ENCODE results near the gene FGF11. TPM values are rescaled to one million over a fixed set of nuclear protein-coding genes. Genes with fewer than 3 reads are reported as not detected.

The FGF11 gene
- total and polyA plus RNA-seq, 3 experiments from 2014 or later, result 0.12 to 1.1 (median 0.85) TPM

DNA sequence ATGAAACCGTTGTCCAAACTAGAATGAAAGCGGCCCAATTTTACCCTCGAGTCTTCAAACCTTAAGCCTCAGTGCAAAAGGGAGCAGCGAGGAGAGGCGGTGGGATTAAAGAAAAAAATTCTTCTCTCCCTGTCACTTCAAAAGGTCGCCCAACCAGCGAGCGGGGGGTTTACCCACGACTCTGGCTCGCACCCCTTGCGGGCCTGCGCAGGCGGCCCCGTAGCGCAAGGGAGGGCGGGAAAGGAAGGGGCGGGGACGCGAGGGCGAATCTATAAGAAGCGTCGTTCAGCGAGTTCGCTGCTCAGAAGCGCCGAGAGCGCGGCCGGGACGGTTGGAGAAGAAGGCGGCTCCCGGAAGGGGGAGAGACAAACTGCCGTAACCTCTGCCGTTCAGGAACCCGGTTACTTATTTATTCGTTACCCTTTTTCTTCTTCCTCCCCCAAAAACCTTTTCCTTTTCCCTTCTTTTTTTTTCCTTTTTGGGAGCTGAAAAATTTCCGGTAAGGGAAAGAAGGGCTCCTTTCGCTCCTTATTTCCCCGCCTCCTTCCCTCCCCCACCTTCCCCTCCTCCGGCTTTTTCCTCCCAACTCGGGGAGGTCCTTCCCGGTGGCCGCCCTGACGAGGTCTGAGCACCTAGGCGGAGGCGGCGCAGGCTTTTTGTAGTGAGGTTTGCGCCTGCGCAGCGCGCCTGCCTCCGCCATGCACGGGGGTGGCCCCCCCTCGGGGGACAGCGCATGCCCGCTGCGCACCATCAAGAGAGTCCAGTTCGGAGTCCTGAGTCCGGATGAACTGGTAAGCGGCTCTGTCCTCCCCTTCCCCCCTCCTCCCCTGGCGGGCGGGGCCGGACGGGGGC lies 45.0 kb downstream of the FGF11 start, which contains the start of gene POLR2A:
TSS of gene POLR2A (plus strand) at position 300 of the 852 bp plus-strand sequence.
- Histone ChIP-seq H3K9me3 (ENCODE audit: low read length) (no peaks in the 10 kb centered on the region), H3K27ac (ENCODE audit: low read depth, low read length) (peak within 1 kb of the TSS; percentile 98), H3K4me1 (ENCODE audit: insufficient read depth, low read length) (peaks cover 49% of the 10 kb centered on the region), H3K4me3 (ENCODE audit: low read length) (peak within 1 kb of the TSS; percentile 91), H3K36me3 (ENCODE audit: insufficient read depth, low read length) (peaks cover 5% of the 10 kb centered on the region), H3K27me3 (ENCODE audit: insufficient read depth, low read length, poor library complexity, severe bottlenecking) (no peaks in the 10 kb centered on the region)
- Mint-ChIP-seq H3K36me3 (peaks cover 0 to 43% (median 7%) of the 10 kb centered on the region in 3 donors), H3K27me3 (peaks cover 0 to 12% of the 10 kb centered on the region in 2 donors), H3K4me1 (peaks cover 56 to 80% (median 73%) of the 10 kb centered on the region in 3 donors), H3K27ac (peak within 1 kb of the TSS; percentile 99 to 100 (median 100)), H3K4me3 (peak within 1 kb of the TSS; percentile 96 to 100 (median 98)), H3K9me3 (peaks cover 0 to 4% (median 0%) of the 10 kb centered on the region in 5 donors)
- ChIA-PET POLR2A (interaction anchor here (0.5 to 4.6 kb wide), 24 partner anchors 8 to 514 kb away, joined by 3 to 48 read pairs (median 4); partner anchors contain the start of genes ACAP1, CHRNB1, FXR2 and NEURL4), CTCF (interaction anchor here (1.0 to 5.3 kb wide), 5 partner anchors 30 to 77 kb away, joined by 3 to 49 read pairs (median 7); partner anchors contain the start of gene TMEM102)
- peak; percentile 95 to 99 (median 98) for DNase-seq

GRCh38 chr17:7484919-7485377 lies 45.6 kb downstream of the FGF11 start:
- H3K27ac ChIP-seq (ENCODE audit: low read depth, low read length), result peak overlapping the region; percentile 98
- POLR2A ChIA-PET, result interaction anchor here (0.6 to 4.6 kb wide), 23 partner anchors 9 to 439 kb away, joined by 3 to 48 read pairs (median 5); partner anchors contain the start of genes ACAP1, CHRNB1, NEURL4 and PLSCR3
- peak overlapping the region; percentile 96 to 100 (median 98) for H3K4me3 Mint-ChIP-seq
- peaks cover 59 to 84% (median 77%) of the 10 kb centered on the region in 3 donors for H3K4me1 Mint-ChIP-seq
- H3K9me3 Mint-ChIP-seq, result peaks cover 0 to 4% (median 0%) of the 10 kb centered on the region in 5 donors
- DNase-seq, result no peak
- peaks cover 5% of the 10 kb centered on the region for H3K36me3 ChIP-seq (ENCODE audit: insufficient read depth, low read length)
- H3K4me1 ChIP-seq (ENCODE audit: insufficient read depth, low read length), result peaks cover 52% of the 10 kb centered on the region
- H3K27ac Mint-ChIP-seq, result peak overlapping the region; percentile 98 to 100 (median 100)
- CTCF ChIA-PET, result interaction anchor here (0.8 to 5.3 kb wide), 7 partner anchors 18 to 76 kb away, joined by 3 to 49 read pairs (median 4); partner anchors contain the start of gene TMEM102
- peaks cover 0 to 43% (median 7%) of the 10 kb centered on the region in 3 donors for H3K36me3 Mint-ChIP-seq
- no peaks in the 10 kb centered on the region for H3K27me3 ChIP-seq (ENCODE audit: insufficient read depth, low read length, poor library complexity, severe bottlenecking)
- H3K27me3 Mint-ChIP-seq, result peaks cover 0 to 10% of the 10 kb centered on the region in 2 donors
- H3K9me3 ChIP-seq (ENCODE audit: low read length), result no peaks in the 10 kb centered on the region
- peak overlapping the region; percentile 91 for H3K4me3 ChIP-seq (ENCODE audit: low read length)

DNA sequence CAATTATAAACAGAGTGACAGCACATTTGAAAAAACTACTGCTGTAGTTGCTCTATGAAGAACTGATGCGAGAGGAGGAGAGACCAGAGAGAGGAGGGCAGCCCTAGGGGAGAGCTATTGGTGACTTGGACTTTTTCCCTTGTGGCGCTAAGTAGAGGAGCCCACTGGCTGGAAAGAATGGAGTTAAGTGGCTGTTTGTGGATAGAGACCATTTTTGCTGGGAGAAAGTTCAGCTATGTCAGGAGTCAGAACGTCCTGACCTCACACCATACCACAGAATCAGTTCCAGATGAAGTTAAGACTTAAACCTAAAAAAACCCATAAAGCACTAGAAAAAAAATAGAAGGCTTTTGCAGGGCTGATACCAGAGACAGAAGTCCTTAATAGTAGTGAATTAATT lies 46.9 kb downstream of the FGF11 start:
- Histone ChIP-seq H3K27ac (ENCODE audit: low read depth, low read length) (peak overlapping the region; percentile 30), H3K4me1 (ENCODE audit: insufficient read depth, low read length) (peaks cover 57% of the 10 kb centered on the region), H3K4me3 (ENCODE audit: low read length) (peak overlapping the region; percentile 27), H3K36me3 (ENCODE audit: insufficient read depth, low read length) (peaks cover 11% of the 10 kb centered on the region), H3K27me3 (ENCODE audit: insufficient read depth, low read length, poor library complexity, severe bottlenecking) (no peaks in the 10 kb centered on the region), H3K9me3 (ENCODE audit: low read length) (no peaks in the 10 kb centered on the region)
- Mint-ChIP-seq H3K4me3 (peak overlapping the region; percentile 65 to 98 (median 82)), H3K27ac (peak overlapping the region in 7 of 8 donors; percentile 45 to 100 (median 80)), H3K36me3 (peaks cover 0 to 52% (median 7%) of the 10 kb centered on the region in 3 donors), H3K27me3 (peaks cover 0 to 10% of the 10 kb centered on the region in 2 donors), H3K9me3 (peaks cover 0 to 4% (median 0%) of the 10 kb centered on the region in 5 donors), H3K4me1 (peaks cover 61 to 84% (median 81%) of the 10 kb centered on the region in 3 donors)
- CTCF ChIA-PET, result interaction anchor here (1.0 to 5.3 kb wide), 5 partner anchors 17 to 103 kb away, joined by 3 to 49 read pairs (median 7); partner anchors contain the start of gene TMEM102
- DNase-seq, result no peak
- POLR2A ChIA-PET, result interaction anchor here (0.6 to 4.6 kb wide), 8 partner anchors 27 to 177 kb away, joined by 3 to 48 read pairs (median 4); partner anchors contain the start of genes PLSCR3, TMEM102 and TMEM256

- peaks cover 60% of the 10 kb centered on the region for H3K4me1 ChIP-seq (ENCODE audit: insufficient read depth, low read length)
- H3K27ac ChIP-seq (ENCODE audit: low read depth, low read length), result no peak overlapping the region
- H3K27ac Mint-ChIP-seq, result peak overlapping the region in 5 of 8 donors; percentile 8 to 61 (median 20)
- no peaks in the 10 kb centered on the region for H3K27me3 ChIP-seq (ENCODE audit: insufficient read depth, low read length, poor library complexity, severe bottlenecking)
- H3K4me1 Mint-ChIP-seq, result peaks cover 64 to 85% (median 83%) of the 10 kb centered on the region in 3 donors
- H3K27me3 Mint-ChIP-seq, result peaks cover 0 to 2% of the 10 kb centered on the region in 2 donors
- ChIA-PET POLR2A (interaction anchor here (0.6 kb wide), 1 partner anchor 110 kb away, joined by 4 read pairs; no protein-coding TSS in a partner anchor), CTCF (no interaction called here)
- H3K36me3 ChIP-seq (ENCODE audit: insufficient read depth, low read length), result peaks cover 15% of the 10 kb centered on the region
- H3K9me3 ChIP-seq (ENCODE audit: low read length), result no peaks in the 10 kb centered on the region
- peak overlapping the region in 3 of 7 donors; percentile 9 to 18 (median 12) for H3K4me3 Mint-ChIP-seq
- DNase-seq, result no peak
- no peak overlapping the region for H3K4me3 ChIP-seq (ENCODE audit: low read length)
- H3K9me3 Mint-ChIP-seq, result no peaks in the 10 kb centered on the region
- H3K36me3 Mint-ChIP-seq, result peaks cover 0 to 66% (median 11%) of the 10 kb centered on the region in 3 donors
These were observed 50.8 kb downstream of the FGF11 start for GRCh38 chr17:7490144-7490543.

DNA sequence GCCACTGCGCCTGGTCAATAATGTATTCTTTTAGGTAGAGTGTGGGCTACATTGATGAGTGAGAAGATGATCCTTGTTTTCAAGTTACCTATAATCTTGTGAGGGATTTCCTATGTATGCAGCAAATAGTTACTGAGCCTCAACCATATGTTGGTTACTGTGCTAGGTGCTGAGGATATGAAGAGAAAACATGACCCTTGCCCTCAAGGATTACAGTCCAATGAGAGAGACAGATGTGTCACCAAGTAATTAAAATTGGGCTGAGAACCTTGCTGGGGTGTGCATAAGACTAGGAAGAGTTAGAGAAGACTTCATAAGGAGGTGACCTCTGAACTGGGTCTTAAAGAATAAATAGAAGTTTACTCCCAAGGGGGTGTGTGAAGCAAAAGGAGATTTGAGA lies 52.3 kb downstream of the FGF11 start:
- CTCF ChIA-PET, result interaction anchor here (1.1 kb wide), 2 partner anchors 56 to 136 kb away, joined by 3 to 4 read pairs; partner anchors contain the start of gene TMEM102
- no peak for DNase-seq
- Mint-ChIP-seq H3K9me3 (no peaks in the 10 kb centered on the region), H3K4me3 (peak overlapping the region in 2 of 7 donors; percentile 32 to 33), H3K27ac (peak overlapping the region in 6 of 8 donors; percentile 13 to 89 (median 43)), H3K36me3 (peaks cover 5 to 71% (median 8%) of the 10 kb centered on the region in 3 donors), H3K4me1 (peaks cover 55 to 79% (median 73%) of the 10 kb centered on the region in 3 donors), H3K27me3 (peaks cover 0 to 3% of the 10 kb centered on the region in 2 donors)
- no peaks in the 10 kb centered on the region for H3K27me3 ChIP-seq (ENCODE audit: insufficient read depth, low read length, poor library complexity, severe bottlenecking)
- no peak overlapping the region for H3K4me3 ChIP-seq (ENCODE audit: low read length)
- no peak overlapping the region for H3K27ac ChIP-seq (ENCODE audit: low read depth, low read length)
- H3K4me1 ChIP-seq (ENCODE audit: insufficient read depth, low read length), result peaks cover 47% of the 10 kb centered on the region
- peaks cover 26% of the 10 kb centered on the region for H3K36me3 ChIP-seq (ENCODE audit: insufficient read depth, low read length)
- POLR2A ChIA-PET, result interaction anchor here (0.6 to 1.1 kb wide), 2 partner anchors 12 to 141 kb away, joined by 3 read pairs; partner anchors contain the start of gene ZBTB4
- H3K9me3 ChIP-seq (ENCODE audit: low read length), result no peaks in the 10 kb centered on the region

GRCh38 chr17:7493941-7494340 lies 54.6 kb downstream of the FGF11 start:
- ChIA-PET POLR2A (interaction anchor here (0.6 to 0.7 kb wide), 2 partner anchors 40 to 57 kb away, joined by 3 to 4 read pairs; no protein-coding TSS in a partner anchor), CTCF (interaction anchor here (4.5 kb wide), 1 partner anchor 57 kb away, joined by 14 read pairs; no protein-coding TSS in a partner anchor)
- peak overlapping the region in 6 of 8 donors; percentile 13 to 93 (median 72) for H3K27ac Mint-ChIP-seq
- peaks cover 6 to 82% (median 8%) of the 10 kb centered on the region in 3 donors for H3K36me3 Mint-ChIP-seq
- no peaks in the 10 kb centered on the region for H3K9me3 Mint-ChIP-seq
- no peak overlapping the region for H3K4me3 Mint-ChIP-seq
- peaks cover 28% of the 10 kb centered on the region for H3K4me1 ChIP-seq (ENCODE audit: insufficient read depth, low read length)
- H3K9me3 ChIP-seq (ENCODE audit: low read length), result no peaks in the 10 kb centered on the region
- H3K27me3 Mint-ChIP-seq, result peaks cover 0 to 3% of the 10 kb centered on the region in 2 donors
- no peak overlapping the region for H3K4me3 ChIP-seq (ENCODE audit: low read length)
- no peak for DNase-seq
- H3K27me3 ChIP-seq (ENCODE audit: insufficient read depth, low read length, poor library complexity, severe bottlenecking), result no peaks in the 10 kb centered on the region
- peaks cover 45% of the 10 kb centered on the region for H3K36me3 ChIP-seq (ENCODE audit: insufficient read depth, low read length)
- H3K27ac ChIP-seq (ENCODE audit: low read depth, low read length), result no peak overlapping the region
- peaks cover 41 to 59% (median 53%) of the 10 kb centered on the region in 3 donors for H3K4me1 Mint-ChIP-seq

Data from CD8-positive, alpha-beta memory T cell (primary cell).